Testis (tissue), 2 donors: Measurements from ENCODE around the gene RIMS3.

Source experiments
- CTCF ChIP-seq, 3 experiments: fragments of 450-650 bp in 2 of 3; fragments of 200-600 bp in 1 of 3; sonication (generic) in 1 of 3; IDR thresholded peaks; one replicate each; pipeline ENCODE4 v1.5.1; 2016 to 2019; ENCODE audit warnings: antibody characterized with exemption in 3 of 3, mild to moderate bottlenecking in 2 of 3, moderate library complexity in 1 of 3
- POLR2A ChIP-seq: fragments of 450-650 bp; IDR thresholded peaks from one replicate; pipeline ENCODE4 v1.6.1; 2017; ENCODE audit warnings: antibody characterized with exemption, mild to moderate bottlenecking, moderate library complexity

- TF ChIP-seq CTCF (IDR thresholded peaks at IDR 0.05) = no peak
- no peak for TF ChIP-seq POLR2A
These were observed 25.5 kb upstream of the RIMS3 start for GRCh38 chr1:40690771-40691537.
